Right hindlimb (tissue), 1 donor: Measurements from ENCODE around the gene NOL11.
"Not testable (repeated sequence)": the region's sequence is repeated elsewhere in the genome, so short reads cannot be mapped to it uniquely, and the experiment has no call there.

Experiments used
- DNase-seq: peaks from one replicate; pipeline ENCODE4 v3.0.0-alpha.2; 2018

NOL11 gene

DNA sequence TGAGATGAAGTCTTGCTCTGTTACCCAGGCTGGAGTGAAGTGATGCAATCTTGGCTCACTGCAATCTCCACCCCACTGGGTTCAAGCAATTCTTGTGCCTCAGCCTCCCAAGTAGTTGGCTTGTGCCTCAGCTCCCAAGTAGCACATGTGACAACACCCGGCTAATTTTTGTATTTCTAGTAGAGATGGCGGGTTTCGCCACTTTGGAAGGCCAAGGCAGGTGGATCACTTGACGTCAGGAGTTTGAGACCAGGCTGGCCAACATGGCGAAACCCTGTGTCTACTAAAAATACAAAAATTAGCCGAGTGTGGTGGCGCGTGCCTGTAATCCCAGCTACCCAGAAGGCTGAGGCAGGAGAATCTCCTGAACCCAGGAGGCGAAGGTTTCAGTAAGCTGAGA is 39.0 kb downstream of the NOL11 start:
- not testable (repeated sequence) for DNase-seq

DNA sequence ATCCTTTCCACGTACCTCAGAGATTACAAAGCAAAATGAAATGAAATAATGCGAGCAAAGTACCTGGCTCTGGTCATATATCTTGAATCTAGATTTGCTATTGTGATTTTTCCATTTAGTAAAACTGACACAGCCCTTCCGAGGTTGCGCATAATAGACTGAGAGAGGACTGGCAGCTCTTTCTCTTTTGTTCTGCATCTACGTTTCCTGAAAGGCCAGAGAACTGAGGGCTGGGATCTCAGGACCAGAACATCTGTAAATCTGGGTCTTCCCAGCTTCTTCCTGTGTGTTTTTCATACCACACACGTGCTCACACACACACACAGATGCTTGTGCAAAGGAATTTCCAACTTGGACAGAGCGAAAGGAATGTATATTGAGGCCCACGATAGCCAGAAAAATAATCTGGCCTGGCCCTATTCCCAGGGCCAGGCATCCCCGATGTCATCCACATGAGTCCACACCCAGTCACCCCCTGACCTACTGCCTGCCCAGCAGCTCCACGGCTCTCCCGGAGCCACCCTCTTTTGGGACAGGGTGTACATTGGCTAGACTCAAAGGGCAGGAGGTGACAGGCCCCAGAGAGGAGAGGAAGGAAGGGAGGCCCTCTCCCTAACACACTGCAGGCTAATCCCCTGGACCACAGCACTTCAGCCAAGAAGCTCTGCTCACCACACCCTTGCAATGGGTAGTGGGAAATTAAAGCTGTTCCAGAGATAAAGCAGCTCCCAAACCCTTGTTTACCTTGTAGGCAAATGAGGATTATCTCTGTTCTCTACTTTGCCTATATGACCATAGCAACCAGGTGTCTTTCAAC is 41.8 kb downstream of the NOL11 start:
- DNase-seq: peak; percentile 73

DNA sequence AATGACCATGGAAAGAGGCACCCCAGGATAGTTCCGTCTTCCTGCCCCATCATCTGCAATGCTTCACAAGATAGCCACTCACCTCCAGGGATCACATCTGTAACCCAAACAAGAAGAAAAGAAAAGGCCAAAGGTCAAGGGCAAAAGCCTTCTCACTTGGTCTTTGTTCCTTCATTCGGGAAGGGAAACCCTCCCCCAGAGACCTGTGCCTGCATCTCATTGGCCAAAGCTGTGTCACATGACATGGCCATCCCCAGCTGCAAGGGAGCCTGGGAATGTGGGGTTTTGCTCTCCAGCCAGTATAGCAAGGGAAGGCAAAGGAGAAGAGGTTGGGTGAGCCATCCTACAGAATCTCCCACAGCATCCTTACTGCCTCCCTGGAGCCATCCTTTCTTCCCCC is 47.9 kb downstream of the NOL11 start:
- DNase-seq: no peak

DNA sequence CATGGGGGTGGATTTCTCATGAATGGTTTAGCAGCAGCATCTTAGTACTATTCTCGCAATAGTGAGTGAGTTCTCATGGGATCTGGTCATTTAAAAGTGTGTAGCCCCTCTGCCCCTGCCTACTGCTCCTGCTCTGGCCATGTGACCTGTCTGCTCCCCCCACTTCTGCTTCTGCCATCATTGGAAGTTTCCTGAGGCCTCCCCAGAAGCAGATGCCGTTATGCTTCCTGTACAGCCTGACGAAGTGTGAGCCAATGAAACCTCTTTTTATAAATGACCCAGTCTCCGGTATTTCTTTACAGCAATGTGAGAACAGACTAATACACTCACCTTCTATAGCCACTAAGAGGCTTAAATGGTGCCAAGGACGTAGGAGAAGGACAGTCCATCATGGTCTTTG is 51.5 kb downstream of the NOL11 start:
- DNase-seq: no peak

DNA sequence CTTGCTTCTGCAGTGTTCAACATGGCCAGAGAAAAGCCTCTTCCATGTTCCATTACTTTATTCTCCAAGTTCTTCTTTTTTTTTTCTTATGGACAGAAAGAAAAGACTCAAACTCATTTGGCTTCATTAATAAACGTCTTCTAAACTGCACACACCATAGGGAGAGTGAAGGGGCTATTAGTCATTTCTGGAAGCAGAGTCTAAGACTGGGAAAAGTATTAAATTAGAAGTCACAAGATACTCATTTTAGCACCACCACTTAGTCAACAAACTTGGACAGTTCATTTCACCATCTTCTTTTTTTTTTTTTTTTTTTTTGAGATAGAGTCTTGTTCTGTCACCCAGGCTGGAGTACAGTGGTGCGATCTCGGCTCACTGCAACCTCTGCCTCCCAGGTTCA is 52.8 kb downstream of the NOL11 start:
- no peak for DNase-seq

DNA sequence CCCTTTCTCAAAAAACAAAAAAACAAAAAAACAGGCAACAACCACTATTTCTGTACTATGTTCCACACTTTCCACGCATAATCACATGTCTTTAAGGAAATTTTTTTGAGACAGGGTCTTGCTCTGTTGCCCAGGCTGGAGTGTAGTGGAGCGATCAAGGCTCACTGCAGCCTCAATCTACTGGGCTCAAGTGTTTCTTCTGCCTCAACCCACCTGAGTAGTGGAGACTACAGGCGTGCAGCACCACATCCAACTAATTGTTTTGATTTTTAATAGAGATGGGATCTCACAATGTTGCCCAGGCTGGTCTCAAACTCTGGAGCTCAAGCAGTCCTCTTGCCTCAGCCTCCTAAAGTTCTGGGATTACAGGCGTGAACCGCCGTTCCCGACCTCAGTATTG is 54.9 kb downstream of the NOL11 start:
- no peak for DNase-seq

DNA sequence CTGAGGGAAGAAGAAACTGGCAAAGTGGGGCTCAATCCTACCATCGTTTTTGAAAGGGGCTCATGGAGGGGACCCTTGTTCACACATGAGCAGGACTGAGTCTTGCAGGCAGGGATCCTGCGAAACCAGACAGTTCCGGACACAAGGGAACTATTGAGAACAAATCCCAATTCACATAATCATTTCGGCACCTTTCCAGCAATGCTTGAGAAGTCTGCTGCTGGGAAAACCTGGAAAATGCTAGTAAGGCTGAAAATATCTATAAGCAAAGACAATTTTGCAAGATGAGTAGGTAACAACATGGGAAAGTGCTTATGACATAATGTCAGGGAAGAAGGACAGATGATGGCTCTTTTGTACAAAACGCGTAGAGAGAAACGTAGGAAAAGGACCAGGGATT is 55.5 kb downstream of the NOL11 start:
- no peak for DNase-seq

DNA sequence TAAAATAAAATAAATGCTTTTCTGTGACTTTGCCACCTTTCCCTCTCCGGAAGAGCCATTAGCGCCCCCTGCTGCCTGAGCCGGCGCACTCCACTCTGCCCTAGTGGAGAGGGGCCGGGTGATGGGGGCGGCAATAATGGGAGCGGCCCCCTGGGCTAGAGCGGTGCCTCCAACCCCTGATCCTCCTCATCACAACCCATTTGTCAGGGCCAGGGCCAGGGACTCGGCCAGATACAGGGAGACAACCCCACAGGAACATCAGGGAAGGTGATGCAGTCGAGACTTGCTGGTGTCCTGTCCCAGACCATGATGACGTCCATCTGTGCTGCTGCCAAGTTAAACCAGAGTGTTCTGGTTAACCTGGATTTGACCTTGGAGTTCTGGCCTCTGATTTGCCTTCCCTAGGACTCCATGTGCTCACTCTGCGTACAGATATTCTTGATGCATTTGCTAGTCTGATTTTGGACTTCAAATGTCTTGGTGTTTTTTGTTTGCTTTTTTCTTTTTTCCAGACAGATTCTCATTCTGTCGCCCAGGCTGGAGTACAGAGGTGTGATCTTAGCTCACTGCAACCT is 61.4 kb downstream of the NOL11 start:
- DNase-seq: peak; percentile 76

DNA sequence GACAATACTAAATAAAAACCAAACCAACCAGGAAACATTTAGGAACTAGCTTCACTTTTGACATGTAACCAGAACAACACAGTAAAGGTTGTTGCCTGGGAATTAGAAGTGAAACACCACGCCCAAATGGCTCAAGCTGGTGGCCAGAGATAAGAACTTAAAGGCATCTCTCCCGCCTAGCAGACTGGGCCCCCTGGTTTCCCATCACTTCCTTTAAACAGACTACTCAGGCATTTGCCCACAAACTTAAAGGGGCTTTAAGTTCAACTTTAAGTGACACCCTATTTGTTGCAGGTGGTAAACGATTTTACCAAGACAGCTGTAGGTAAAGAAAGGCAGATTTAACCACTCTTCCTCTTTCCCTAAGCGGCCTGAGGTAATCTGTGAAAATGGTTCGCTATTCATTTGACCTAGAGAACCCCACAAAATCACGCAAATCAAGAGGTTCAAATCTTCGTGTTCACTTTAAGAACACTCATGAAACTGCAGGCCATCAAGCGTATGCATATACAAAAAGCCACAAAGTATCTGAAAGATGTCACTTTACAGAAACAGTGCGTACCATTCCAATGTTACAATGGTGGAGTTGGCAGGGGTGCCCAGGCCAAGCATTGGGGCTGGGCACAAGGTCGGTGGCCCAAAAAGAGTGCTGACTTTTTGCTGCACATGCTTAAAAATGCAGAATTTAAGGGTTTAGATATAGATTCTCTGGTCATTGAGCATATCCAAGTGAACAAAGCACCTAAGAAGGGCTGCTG is 66.8 kb downstream of the NOL11 start:
- DNase-seq: no peak

DNA sequence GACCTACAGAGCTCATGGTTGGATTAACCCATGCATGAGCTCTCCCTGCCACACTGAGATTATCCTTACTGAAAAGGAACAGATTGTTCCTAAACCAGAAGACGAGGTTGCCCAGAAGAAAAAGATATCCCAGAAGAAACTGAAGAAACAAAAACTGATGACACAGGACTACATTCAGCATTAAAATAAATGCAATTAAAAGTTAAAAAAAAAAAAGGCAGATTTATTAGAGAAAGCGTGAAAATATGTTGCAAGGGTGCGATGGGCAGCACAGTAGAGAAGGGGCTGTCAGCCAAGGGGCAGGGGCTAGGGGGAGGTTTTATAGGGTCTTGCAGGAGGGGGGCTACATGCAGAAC is 67.4 kb downstream of the NOL11 start:
- DNase-seq: no peak

DNA sequence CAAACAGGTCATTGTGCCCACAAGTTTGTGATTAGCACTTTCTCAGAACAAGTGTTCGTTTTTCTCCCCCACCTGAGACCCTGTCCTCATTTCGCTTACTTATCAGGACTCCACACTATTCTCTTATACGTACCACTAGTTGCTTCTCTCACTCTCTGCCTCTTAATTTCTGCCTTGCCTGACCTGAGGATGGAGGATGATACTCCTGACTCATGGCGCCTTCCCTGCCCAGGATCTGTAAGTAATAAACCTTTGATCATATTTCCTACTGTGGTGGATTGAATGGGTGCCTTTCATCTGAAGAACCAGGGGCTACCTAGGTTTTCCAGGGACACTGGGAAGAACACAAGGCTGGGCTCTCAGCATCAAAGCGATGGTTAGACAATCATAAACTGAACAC is 67.8 kb downstream of the NOL11 start:
- no peak for DNase-seq
